Stimulated activated CD4-positive, alpha-beta T cell treated with anti-CD3 and anti-CD28 coated beads, Interleukin-1b, Interleukin-23, amount 100 ng/mL, for 1 hour (primary cell): ENCODE results near the gene STRN3.
"Not testable (repeated sequence)": the region's sequence is repeated elsewhere in the genome, so short reads cannot be mapped to it uniquely, and the experiment has no call there.

Source experiments
- DNase-seq, 2 donors: peaks; one replicate each; pipeline ENCODE4 v3.0.0-alpha.2; 2020; ENCODE audit warnings: low read depth in 2 of 2

Gene STRN3

GRCh38 chr14:31001339-31001658, 24.9 kb downstream of the STRN3 start:
- no peak for DNase-seq

DNA sequence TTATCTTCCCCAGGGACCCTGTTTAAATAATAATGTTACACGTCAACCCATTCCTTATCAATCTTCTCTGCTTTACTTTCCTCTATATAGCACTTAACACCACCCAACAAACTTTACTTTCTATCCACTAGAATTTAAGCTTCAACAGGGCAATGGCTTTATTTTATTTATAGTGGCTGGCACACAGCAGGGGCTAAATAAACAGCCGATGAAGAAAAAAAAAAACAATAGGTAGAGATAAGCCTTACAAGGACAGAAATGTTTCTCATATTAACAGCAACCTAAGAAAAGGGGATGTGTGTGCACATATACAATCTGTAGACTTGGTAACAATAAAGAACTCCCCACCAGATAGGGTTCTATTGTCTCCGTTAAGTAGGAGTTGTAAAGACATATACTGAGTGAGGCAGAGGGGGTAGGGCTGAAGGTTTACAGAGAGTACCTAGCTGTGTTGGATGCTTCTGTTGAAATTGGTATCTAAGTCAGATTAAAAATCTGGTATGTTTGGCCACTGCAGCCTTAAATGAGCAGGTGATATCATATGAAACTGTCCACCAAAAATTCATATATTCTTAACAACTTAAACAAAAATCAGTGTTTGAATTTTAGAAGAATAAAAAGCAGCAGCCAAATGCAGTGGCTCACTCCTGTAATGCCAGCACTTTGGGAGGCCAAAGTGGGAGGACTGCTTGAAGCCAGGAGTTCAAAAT, 25.4 kb downstream of the STRN3 start:
- no peak for DNase-seq

DNA sequence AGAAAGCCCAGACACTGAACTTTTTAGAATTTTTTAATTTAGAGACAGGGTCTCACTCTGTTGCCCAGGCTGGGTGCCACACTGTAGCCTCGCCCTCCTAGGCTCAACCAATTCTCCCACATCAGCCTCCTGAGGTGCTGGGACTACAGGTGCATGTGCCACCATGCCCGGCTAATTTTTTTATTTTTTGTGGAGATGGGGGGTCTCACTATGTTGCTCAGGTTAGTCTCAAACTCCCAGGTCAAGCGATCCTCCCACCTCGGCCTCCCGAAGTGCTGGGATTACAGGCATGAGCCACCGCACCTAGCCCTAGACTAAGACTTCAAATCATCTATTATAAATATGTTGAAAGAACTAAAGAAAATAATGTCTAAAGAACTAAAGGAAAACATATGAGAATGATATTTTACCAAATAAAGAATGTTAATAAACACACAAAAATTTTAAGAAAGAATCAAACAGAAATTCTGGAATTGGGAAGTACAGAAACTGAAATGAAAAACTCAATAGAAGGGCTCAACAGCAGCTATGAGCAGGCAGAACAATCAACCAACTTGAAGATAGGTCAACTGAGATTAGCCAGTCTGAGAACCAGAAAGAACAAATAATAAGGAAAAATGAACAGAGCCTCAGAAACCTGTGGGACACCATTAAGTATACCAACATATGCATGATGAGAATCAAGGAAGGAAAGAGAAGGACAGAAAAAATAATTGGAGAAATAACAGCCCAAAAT, 27.0 kb downstream of the STRN3 start:
- no peak for DNase-seq

DNA sequence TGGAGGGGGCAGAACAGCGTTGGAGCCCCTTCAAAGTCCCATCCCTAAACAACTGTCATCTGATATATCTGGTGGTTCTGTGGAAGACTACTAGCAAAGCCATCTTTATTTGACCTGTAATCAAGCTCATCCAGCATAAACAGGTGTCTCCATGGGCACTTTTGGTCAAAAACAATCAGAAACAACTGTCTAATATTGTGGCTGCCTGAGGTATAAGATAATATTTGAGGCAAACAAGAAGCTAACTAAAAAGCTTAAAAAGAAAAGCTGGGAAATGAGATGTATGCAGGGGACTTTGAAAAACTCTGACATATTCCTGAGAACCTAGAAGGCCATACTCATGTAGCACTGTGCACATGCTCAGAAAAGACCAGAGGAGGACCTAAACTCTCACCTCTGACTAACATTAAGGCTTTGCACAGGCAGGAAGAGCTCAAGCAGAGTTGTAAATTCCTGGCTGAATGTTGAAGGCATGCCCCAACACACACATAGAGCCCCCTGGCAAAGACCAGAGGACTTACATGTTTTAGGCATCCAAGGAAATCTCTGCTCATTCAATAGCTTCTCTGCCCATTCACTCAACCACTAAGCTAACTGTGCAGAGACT, 28.0 kb downstream of the STRN3 start:
- DNase-seq = no peak

DNA sequence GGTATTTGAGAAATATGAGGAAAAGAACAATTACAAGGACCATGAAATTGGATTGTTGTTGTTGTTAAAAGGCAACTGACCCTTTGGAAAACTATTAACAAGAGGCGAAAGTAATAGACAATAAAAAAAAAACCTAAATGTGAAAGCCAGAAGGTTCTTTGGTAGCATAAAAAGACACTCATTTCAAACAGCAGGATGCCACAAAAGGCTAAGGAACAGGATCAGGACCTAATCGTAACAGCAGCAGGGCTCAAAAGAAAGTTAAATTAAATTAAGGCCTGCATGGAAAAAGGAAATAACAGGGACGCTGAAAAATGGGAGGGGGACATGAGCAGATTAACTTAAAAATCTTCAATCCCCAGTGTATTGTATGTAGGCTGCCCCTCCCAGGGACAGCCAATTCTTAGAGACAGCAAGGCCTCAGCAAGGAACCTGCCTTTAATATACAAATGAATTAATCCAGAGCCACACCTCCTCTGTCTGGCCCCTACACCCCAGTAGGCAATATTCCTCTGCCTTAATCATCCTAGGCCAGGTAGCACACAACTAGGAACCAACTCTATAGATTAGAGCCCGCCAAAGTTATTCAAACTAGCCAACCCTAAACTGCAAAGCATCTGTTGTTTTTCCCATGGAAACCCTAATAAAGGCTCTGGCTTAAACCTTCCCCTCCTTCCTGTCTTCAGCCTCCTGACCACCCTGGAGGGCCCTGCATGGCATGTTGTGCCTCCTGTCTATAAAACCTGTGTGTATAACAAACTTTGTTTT, 29.1 kb downstream of the STRN3 start:
- no peak for DNase-seq

GRCh38 chr14:30995689-30996088, 30.5 kb downstream of the STRN3 start:
- no peak for DNase-seq

DNA sequence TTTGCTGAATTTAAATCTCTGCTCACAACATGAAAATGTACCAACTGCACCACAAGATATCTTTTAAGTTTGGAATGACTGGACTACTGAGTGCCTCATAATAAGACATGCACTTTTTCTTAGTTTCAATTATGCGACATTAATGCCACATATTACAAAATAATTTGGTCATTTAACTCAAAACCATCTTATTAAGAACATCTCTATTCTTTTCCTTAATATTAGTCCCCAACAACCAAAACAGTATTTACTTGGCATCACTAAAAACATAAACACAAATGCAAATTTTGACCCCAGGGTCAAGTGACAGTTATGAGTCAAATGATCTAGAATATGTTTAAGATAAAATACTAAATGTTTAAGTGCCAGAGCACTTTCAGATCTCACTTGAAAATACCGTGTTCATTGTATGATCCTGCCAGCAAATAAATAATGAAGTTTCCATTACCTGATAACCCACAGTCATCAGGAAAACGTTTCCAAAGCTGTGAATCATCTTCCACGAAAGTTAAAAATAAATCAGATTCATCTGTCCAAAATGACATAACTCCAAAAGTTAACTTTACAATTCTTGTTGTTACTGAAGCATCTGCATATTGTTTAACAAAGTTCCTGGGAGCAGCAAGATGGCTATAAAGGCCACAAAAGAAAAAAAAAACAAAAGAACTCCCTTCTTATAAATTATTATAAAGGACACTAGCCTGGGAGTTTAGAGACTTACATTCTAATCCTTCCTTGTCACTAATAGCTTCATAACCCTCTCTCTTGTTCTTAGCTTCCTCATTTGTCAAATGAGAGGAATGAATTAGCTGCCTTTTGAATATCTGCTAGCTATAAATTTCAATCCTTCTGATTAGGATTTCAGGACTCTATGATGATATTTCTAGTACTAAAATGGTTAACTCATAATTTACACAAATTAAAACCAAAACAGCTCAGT, 31.2 kb downstream of the STRN3 start:
- DNase-seq = no peak

DNA sequence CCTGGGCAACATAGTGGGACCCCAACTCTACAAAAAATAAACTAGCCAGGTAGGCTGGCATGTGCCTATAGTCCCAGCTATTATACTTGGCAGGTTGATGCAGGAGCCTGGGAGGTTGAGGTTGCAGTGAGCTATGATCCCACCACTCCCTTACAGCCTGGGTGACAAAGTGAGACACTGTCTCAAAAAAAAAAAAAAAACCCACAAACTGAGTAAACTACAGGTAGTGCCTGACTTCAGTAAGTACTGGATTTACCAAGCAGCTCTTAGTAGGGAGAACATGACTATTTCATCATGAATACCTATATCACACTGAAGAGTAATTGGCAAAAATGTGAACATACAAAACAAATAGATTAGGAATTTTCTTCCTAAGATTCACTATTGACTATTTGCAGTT, 33.1 kb downstream of the STRN3 start:
- no peak for DNase-seq

DNA sequence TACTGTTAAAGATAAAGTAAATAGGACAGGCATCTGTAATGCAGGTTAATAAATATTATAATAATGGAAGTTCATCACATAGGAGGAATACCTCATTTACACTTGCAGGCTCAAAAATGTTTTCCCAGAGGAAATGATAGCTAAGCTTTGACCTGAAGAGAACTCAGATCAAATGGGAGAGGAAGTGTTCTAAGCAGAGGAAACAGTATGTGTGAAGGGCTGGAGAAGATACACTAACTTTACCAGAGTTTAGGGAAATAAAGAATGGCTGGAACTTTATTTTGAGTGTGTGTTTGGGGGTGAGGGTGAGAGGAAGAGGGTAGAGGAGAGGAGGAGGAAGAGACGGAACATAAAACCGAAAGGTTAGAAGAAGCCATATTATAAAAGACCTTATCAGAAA, 34.8 kb downstream of the STRN3 start:
- DNase-seq = no peak

DNA sequence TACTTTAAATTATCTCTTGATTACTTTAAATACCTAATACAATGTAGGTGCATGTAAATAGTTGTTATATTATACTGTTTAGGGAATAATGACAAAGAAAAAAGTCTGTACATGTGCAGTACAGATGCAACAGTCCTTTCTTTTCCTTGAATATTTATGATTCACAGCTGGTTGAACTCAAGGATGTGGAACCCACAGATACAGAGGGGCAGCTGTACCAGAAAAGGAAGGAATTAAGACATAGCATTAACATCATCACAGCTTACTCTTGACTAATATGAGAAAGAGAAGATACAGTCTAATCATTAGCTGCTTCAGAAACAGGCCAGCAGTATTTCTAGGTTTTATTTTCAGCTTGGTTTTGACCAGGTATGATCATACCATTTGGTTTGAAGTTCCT, 35.4 kb downstream of the STRN3 start:
- DNase-seq = no peak

DNA sequence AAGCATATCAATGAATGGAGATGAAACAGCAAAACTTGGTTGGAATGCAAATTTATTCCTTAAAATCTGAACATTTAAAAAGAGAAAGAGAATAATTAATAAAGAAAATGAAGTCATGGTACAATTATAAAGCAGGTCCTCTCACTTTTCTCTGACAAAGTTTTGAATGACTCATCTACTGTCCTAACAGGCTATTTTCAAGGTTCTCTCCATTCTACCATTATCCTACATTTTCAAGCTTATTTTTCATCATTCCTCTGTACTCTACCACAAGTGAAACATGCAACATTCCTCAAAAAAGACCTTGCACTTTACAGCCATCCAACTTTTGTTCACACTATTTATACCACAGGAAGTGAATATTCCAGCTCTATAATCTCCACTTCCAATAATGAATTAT, 37.7 kb downstream of the STRN3 start:
- no peak for DNase-seq

- no peak for DNase-seq
These were observed 40.4 kb downstream of the STRN3 start for GRCh38 chr14:30985796-30986195.

- DNase-seq = no peak
These were observed 42.3 kb downstream of the STRN3 start for GRCh38 chr14:30983858-30984257.

DNA sequence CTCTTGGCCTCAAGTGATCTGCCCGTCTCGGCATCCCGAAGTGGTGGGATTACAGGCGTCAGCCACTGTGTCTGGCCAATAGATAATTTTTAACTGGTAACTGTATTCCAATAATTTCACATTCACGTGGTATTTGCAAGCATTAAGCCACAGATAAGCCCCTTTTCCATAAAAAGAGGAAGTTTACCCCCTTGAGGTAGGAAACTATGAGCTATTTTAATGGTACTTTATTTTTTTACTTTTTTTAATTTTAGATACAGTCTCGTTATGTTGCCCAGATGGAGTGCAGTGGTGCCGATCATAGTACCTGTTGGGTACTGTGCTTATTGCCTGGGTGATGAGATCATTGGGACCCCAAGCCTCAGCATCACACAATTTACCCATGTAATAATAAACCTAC, 43.6 kb downstream of the STRN3 start:
- no peak for DNase-seq

GRCh38 chr14:30980980-30981379, 45.2 kb downstream of the STRN3 start:
- DNase-seq = no peak

- DNase-seq = peak; percentile 1 to 4
These were observed 46.0 kb downstream of the STRN3 start for GRCh38 chr14:30980106-30980704.

- DNase-seq = no peak
These were observed 48.4 kb downstream of the STRN3 start for GRCh38 chr14:30977752-30978151.

GRCh38 chr14:30974628-30975027, 51.6 kb downstream of the STRN3 start:
- DNase-seq = no peak

- no peak for DNase-seq
These were observed 53.1 kb downstream of the STRN3 start for GRCh38 chr14:30972882-30973582.

DNA sequence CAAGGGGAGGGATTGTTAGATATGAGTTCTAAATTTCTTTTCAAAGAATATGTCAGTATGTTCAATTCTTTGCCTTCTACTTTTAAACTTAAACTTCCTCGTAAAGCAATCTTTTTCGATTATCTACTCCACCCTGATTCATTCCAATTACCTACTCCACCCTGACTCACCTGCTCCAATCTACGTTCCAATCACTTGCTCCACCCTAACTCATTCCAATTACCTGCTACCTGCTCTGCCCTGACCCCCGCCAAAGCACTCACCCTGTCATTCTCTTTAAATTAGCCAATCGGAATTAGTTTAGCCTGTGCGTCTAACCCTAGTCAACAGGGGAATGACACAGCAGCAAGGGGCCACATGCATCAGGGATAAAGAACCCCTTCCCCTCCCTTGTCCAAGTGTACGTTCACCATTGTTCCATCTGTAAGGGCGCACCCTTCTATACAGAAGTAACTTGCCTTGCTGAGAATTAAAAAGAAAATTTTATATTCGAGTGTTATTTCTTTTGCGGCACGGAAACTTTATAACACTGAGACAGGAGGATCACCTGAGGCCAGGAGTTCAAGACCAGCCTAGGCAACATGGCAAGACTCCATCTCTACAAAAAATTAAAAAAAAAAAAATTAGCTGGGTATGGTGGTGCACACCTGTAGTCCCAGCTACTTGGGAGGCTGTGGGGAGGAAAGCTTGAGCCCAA, 54.0 kb downstream of the STRN3 start:
- not testable (repeated sequence) for DNase-seq
